ENCODE measurements around the gene CNOT2. TPM values are rescaled to one million over a fixed set of nuclear protein-coding genes. Genes with fewer than 3 reads are reported as not detected.

CNOT2 gene
- total and polyA plus RNA-seq, 9 donors = 33.7 to 115 (median 68.0) TPM

GRCh38 chr12:70264067-70264867, 21.0 kb downstream of the CNOT2 start:
- no peak overlapping the region for H3K27ac ChIP-seq
- no peak for DNase-seq
- H3K4me3 ChIP-seq = no peak overlapping the region
- 90 to 93% (median 93%) methylated on average over 6 of the region's 6 CpGs for WGBS, 3 donors
- no peak for TF ChIP-seq CTCF (IDR thresholded peaks at IDR 0.05)
- H3K4me1 ChIP-seq (ENCODE audit: insufficient read depth) = peaks cover 2% of the 10 kb centered on the region
- H3K27me3 ChIP-seq = no peaks in the 10 kb centered on the region
- intact Hi-C loops (cut with DNase I) = no loop called here
- no peaks in the 10 kb centered on the region for H3K9me3 ChIP-seq
- no peaks in the 10 kb centered on the region for H3K36me3 ChIP-seq

- intact Hi-C loops (cut with DNase I) = no loop called here
- Histone ChIP-seq H3K4me1 (ENCODE audit: insufficient read depth) (peaks cover 2% of the 10 kb centered on the region), H3K36me3 (no peaks in the 10 kb centered on the region), H3K4me3 (no peak overlapping the region), H3K27ac (no peak overlapping the region), H3K27me3 (no peaks in the 10 kb centered on the region), H3K9me3 (no peaks in the 10 kb centered on the region)
- DNase-seq = no peak
- 86 to 96% (median 88%) methylated on average over 1 of the region's 1 CpG for WGBS, 3 donors
- no peak for TF ChIP-seq EP300 (IDR thresholded peaks at IDR 0.05)
- TF ChIP-seq CTCF (IDR thresholded peaks at IDR 0.05) = no peak
- no peak for TF ChIP-seq POLR2A (IDR thresholded peaks at IDR 0.05)
These were observed 21.9 kb downstream of the CNOT2 start for GRCh38 chr12:70265132-70265531.

GRCh38 chr12:70267550-70267949, 24.3 kb downstream of the CNOT2 start:
- no peak for DNase-seq
- no peak overlapping the region for H3K27ac ChIP-seq
- H3K36me3 ChIP-seq = no peaks in the 10 kb centered on the region
- intact Hi-C loops (cut with DNase I) = no loop called here
- no peaks in the 10 kb centered on the region for H3K27me3 ChIP-seq
- TF ChIP-seq POLR2A (IDR thresholded peaks at IDR 0.05) = no peak
- no peaks in the 10 kb centered on the region for H3K9me3 ChIP-seq
- H3K4me1 ChIP-seq (ENCODE audit: insufficient read depth) = peaks cover 5% of the 10 kb centered on the region
- WGBS, 3 donors = 72 to 81% (median 73%) methylated on average over 1 of the region's 1 CpG
- H3K4me3 ChIP-seq = no peak overlapping the region

GRCh38 chr12:70268972-70269371, 25.7 kb downstream of the CNOT2 start:
- Histone ChIP-seq H3K4me3 (no peak overlapping the region), H3K27ac (no peak overlapping the region), H3K27me3 (no peaks in the 10 kb centered on the region), H3K4me1 (ENCODE audit: insufficient read depth) (peaks cover 5% of the 10 kb centered on the region), H3K9me3 (no peaks in the 10 kb centered on the region), H3K36me3 (no peaks in the 10 kb centered on the region)
- DNase-seq = no peak
- TF ChIP-seq EP300 (IDR thresholded peaks at IDR 0.05) (no peak), POLR2A (IDR thresholded peaks at IDR 0.05) (no peak), CTCF (IDR thresholded peaks at IDR 0.05) (no peak)
- 35 to 41% (median 40%) methylated on average over 2 of the region's 2 CpGs for WGBS, 3 donors
- intact Hi-C loops (cut with DNase I) = no loop called here

GRCh38 chr12:70270108-70270507, 26.9 kb downstream of the CNOT2 start:
- Histone ChIP-seq H3K36me3 (no peaks in the 10 kb centered on the region), H3K27ac (no peak overlapping the region), H3K4me1 (ENCODE audit: insufficient read depth) (peaks cover 5% of the 10 kb centered on the region), H3K27me3 (no peaks in the 10 kb centered on the region), H3K9me3 (no peaks in the 10 kb centered on the region), H3K4me3 (no peak overlapping the region)
- intact Hi-C loops (cut with DNase I) = no loop called here
- TF ChIP-seq POLR2A (IDR thresholded peaks at IDR 0.05) (no peak), EP300 (IDR thresholded peaks at IDR 0.05) (no peak), CTCF (IDR thresholded peaks at IDR 0.05) (no peak)
- 45 to 54% (median 47%) methylated on average over 1 of the region's 1 CpG for WGBS, 3 donors
- DNase-seq = no peak
